ENCODE data around the gene SIL1. TPM values are rescaled to one million over a fixed set of nuclear protein-coding genes. Genes with fewer than 3 reads are reported as not detected.

Gene SIL1
- total RNA-seq, 1 donor from 2014 or later = 26.1 TPM

- H3K9ac ChIP-seq (ENCODE audit: low read depth in 1 of 3, low read length in 3 of 3) = no peak overlapping the region
These were observed 252.5 kb downstream of the SIL1 start for GRCh38 chr5:138945421-138946240.

GRCh38 chr5:138944527-138945322 is 253.4 kb downstream of the SIL1 start:
- H3K36me3 ChIP-seq (ENCODE audit: control insufficient read depth in 3 of 3, insufficient read depth in 3 of 3, low read length in 3 of 3) = peaks cover 12 to 18% (median 17%) of the 10 kb centered on the region in 3 donors
- peaks cover 0 to 19% (median 8%) of the 10 kb centered on the region in 3 donors for H3K4me1 ChIP-seq (ENCODE audit: control insufficient read depth in 3 of 3, insufficient read depth in 3 of 3, low read length in 3 of 3)
- no peaks in the 10 kb centered on the region for H3K9me3 ChIP-seq (ENCODE audit: control insufficient read depth in 3 of 3, low read length in 3 of 3)
- H3K27ac ChIP-seq (ENCODE audit: low read depth, low read length) = no peak overlapping the region
- no peak overlapping the region for H3K4me3 ChIP-seq (ENCODE audit: low read length in 3 of 3)
- no peaks in the 10 kb centered on the region for H3K27me3 ChIP-seq (ENCODE audit: control insufficient read depth in 3 of 3, insufficient read depth in 3 of 3, low read length in 3 of 3)
- no peak overlapping the region for H3K9ac ChIP-seq (ENCODE audit: low read depth in 1 of 3, low read length in 3 of 3)

More at GRCh38 chr5:138945421-138946240, 252.5 kb downstream of the SIL1 start:
- no peaks in the 10 kb centered on the region for H3K9me3 ChIP-seq (ENCODE audit: control insufficient read depth in 3 of 3, low read length in 3 of 3)
- peaks cover 12 to 18% (median 17%) of the 10 kb centered on the region in 3 donors for H3K36me3 ChIP-seq (ENCODE audit: control insufficient read depth in 3 of 3, insufficient read depth in 3 of 3, low read length in 3 of 3)
- H3K27ac ChIP-seq (ENCODE audit: low read depth, low read length) = no peak overlapping the region
- H3K4me1 ChIP-seq (ENCODE audit: control insufficient read depth in 3 of 3, insufficient read depth in 3 of 3, low read length in 3 of 3) = peaks cover 5 to 28% (median 14%) of the 10 kb centered on the region in 3 donors
- H3K27me3 ChIP-seq (ENCODE audit: control insufficient read depth in 3 of 3, insufficient read depth in 3 of 3, low read length in 3 of 3) = no peaks in the 10 kb centered on the region
- H3K4me3 ChIP-seq (ENCODE audit: low read length in 3 of 3) = no peak overlapping the region

GRCh38 chr5:138943599-138944173 is 254.5 kb downstream of the SIL1 start:
- peaks cover 12 to 18% (median 17%) of the 10 kb centered on the region in 3 donors for H3K36me3 ChIP-seq (ENCODE audit: control insufficient read depth in 3 of 3, insufficient read depth in 3 of 3, low read length in 3 of 3)

GRCh38 chr5:138942861-138943260 is 255.3 kb downstream of the SIL1 start:
- H3K4me1 ChIP-seq (ENCODE audit: control insufficient read depth in 3 of 3, insufficient read depth in 3 of 3, low read length in 3 of 3) = peaks cover 0 to 3% (median 2%) of the 10 kb centered on the region in 3 donors
- H3K36me3 ChIP-seq (ENCODE audit: control insufficient read depth in 3 of 3, insufficient read depth in 3 of 3, low read length in 3 of 3) = peaks cover 12 to 18% (median 17%) of the 10 kb centered on the region in 3 donors
- no peaks in the 10 kb centered on the region for H3K9me3 ChIP-seq (ENCODE audit: control insufficient read depth in 3 of 3, low read length in 3 of 3)
- H3K4me3 ChIP-seq (ENCODE audit: low read length in 3 of 3) = no peak overlapping the region
- no peak overlapping the region for H3K9ac ChIP-seq (ENCODE audit: low read depth in 1 of 3, low read length in 3 of 3)
- H3K27ac ChIP-seq (ENCODE audit: low read depth, low read length) = no peak overlapping the region
- H3K27me3 ChIP-seq (ENCODE audit: control insufficient read depth in 3 of 3, insufficient read depth in 3 of 3, low read length in 3 of 3) = no peaks in the 10 kb centered on the region

More at GRCh38 chr5:138943599-138944173, 254.5 kb downstream of the SIL1 start:
- peak overlapping the region in 1 of 3 donors; percentile 33 for H3K9ac ChIP-seq (ENCODE audit: low read depth in 1 of 3, low read length in 3 of 3)
- H3K4me1 ChIP-seq (ENCODE audit: control insufficient read depth in 3 of 3, insufficient read depth in 3 of 3, low read length in 3 of 3) = peaks cover 0 to 10% (median 8%) of the 10 kb centered on the region in 3 donors
- H3K27me3 ChIP-seq (ENCODE audit: control insufficient read depth in 3 of 3, insufficient read depth in 3 of 3, low read length in 3 of 3) = no peaks in the 10 kb centered on the region
- no peak overlapping the region for H3K27ac ChIP-seq (ENCODE audit: low read depth, low read length)
- no peaks in the 10 kb centered on the region for H3K9me3 ChIP-seq (ENCODE audit: control insufficient read depth in 3 of 3, low read length in 3 of 3)
- H3K4me3 ChIP-seq (ENCODE audit: low read length in 3 of 3) = no peak overlapping the region

GRCh38 chr5:138942066-138942465 is 256.1 kb downstream of the SIL1 start:
- Histone ChIP-seq H3K4me1 (ENCODE audit: control insufficient read depth in 3 of 3, insufficient read depth in 3 of 3, low read length in 3 of 3) (peaks cover 0 to 6% (median under 1%) of the 10 kb centered on the region in 3 donors), H3K9me3 (ENCODE audit: control insufficient read depth in 3 of 3, low read length in 3 of 3) (no peaks in the 10 kb centered on the region), H3K27ac (ENCODE audit: low read depth, low read length) (no peak overlapping the region), H3K9ac (ENCODE audit: low read depth in 1 of 3, low read length in 3 of 3) (no peak overlapping the region), H3K4me3 (ENCODE audit: low read length in 3 of 3) (no peak overlapping the region), H3K27me3 (ENCODE audit: control insufficient read depth in 3 of 3, insufficient read depth in 3 of 3, low read length in 3 of 3) (no peaks in the 10 kb centered on the region), H3K36me3 (ENCODE audit: control insufficient read depth in 3 of 3, insufficient read depth in 3 of 3, low read length in 3 of 3) (peaks cover 9 to 13% (median 11%) of the 10 kb centered on the region in 3 donors)

GRCh38 chr5:138938526-138938925 is 259.6 kb downstream of the SIL1 start:
- no peak overlapping the region for H3K9ac ChIP-seq (ENCODE audit: low read depth in 1 of 3, low read length in 3 of 3)
- peaks cover 0 to 8% (median 5%) of the 10 kb centered on the region in 3 donors for H3K4me1 ChIP-seq (ENCODE audit: control insufficient read depth in 3 of 3, insufficient read depth in 3 of 3, low read length in 3 of 3)
- no peaks in the 10 kb centered on the region for H3K27me3 ChIP-seq (ENCODE audit: control insufficient read depth in 3 of 3, insufficient read depth in 3 of 3, low read length in 3 of 3)
- H3K27ac ChIP-seq (ENCODE audit: low read depth, low read length) = no peak overlapping the region
- H3K4me3 ChIP-seq (ENCODE audit: low read length in 3 of 3) = no peak overlapping the region
- no peaks in the 10 kb centered on the region for H3K9me3 ChIP-seq (ENCODE audit: control insufficient read depth in 3 of 3, low read length in 3 of 3)
- H3K36me3 ChIP-seq (ENCODE audit: control insufficient read depth in 3 of 3, insufficient read depth in 3 of 3, low read length in 3 of 3) = peaks cover 5 to 26% (median 17%) of the 10 kb centered on the region in 3 donors

- Histone ChIP-seq H3K9ac (ENCODE audit: low read depth in 1 of 3, low read length in 3 of 3) (no peak overlapping the region), H3K4me1 (ENCODE audit: control insufficient read depth in 3 of 3, insufficient read depth in 3 of 3, low read length in 3 of 3) (peaks cover 0 to 8% (median 5%) of the 10 kb centered on the region in 3 donors), H3K27ac (ENCODE audit: low read depth, low read length) (no peak overlapping the region), H3K4me3 (ENCODE audit: low read length in 3 of 3) (no peak overlapping the region), H3K9me3 (ENCODE audit: control insufficient read depth in 3 of 3, low read length in 3 of 3) (no peaks in the 10 kb centered on the region), H3K27me3 (ENCODE audit: control insufficient read depth in 3 of 3, insufficient read depth in 3 of 3, low read length in 3 of 3) (no peaks in the 10 kb centered on the region), H3K36me3 (ENCODE audit: control insufficient read depth in 3 of 3, insufficient read depth in 3 of 3, low read length in 3 of 3) (peaks cover 13 to 34% (median 26%) of the 10 kb centered on the region in 3 donors)
These were observed 260.5 kb downstream of the SIL1 start for GRCh38 chr5:138937392-138938387.

- H3K27me3 ChIP-seq (ENCODE audit: control insufficient read depth in 3 of 3, insufficient read depth in 3 of 3, low read length in 3 of 3) = no peaks in the 10 kb centered on the region
- H3K9ac ChIP-seq (ENCODE audit: low read depth in 1 of 3, low read length in 3 of 3) = no peak overlapping the region
- H3K4me3 ChIP-seq (ENCODE audit: low read length in 3 of 3) = no peak overlapping the region
- no peak overlapping the region for H3K27ac ChIP-seq (ENCODE audit: low read depth, low read length)
- peaks cover 21 to 41% (median 33%) of the 10 kb centered on the region in 3 donors for H3K36me3 ChIP-seq (ENCODE audit: control insufficient read depth in 3 of 3, insufficient read depth in 3 of 3, low read length in 3 of 3)
- H3K4me1 ChIP-seq (ENCODE audit: control insufficient read depth in 3 of 3, insufficient read depth in 3 of 3, low read length in 3 of 3) = peaks cover 0 to 8% (median 5%) of the 10 kb centered on the region in 3 donors
- H3K9me3 ChIP-seq (ENCODE audit: control insufficient read depth in 3 of 3, low read length in 3 of 3) = no peaks in the 10 kb centered on the region
These were observed 261.2 kb downstream of the SIL1 start for GRCh38 chr5:138936968-138937345.

Measured in skeletal muscle tissue (tissue), 4 donors.